GM18870 (cell line): ENCODE results near the gene TMEM222.

Experiments
- ATAC-seq: cut with Tn5 transposase; IDR thresholded peaks from one replicate; pipeline ENCODE4 v1.9.1; 2021; ENCODE audit warnings: moderate library complexity; ENCODE audit not compliant: unreplicated experiment

Gene TMEM222

DNA sequence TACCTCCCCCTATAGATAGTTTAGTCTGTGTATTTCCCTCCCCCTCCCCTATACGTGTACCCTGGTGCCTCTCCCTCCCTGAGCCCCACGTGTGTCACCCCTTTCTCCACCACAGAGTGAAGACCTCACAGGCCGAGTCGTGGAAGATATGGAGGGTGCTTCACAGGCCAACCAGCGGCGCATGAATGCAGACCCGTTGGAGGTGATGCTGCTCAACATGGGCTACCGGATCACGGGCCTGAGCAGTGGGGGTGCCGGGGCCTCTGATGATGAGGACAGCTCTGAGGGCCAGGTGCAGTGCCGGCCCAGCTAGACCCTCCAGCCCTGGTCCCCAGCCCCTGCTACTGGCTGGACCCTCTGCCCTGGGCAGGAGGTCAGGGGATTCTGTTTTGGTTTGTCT is 15.9 kb upstream of the TMEM222 start:
- ATAC-seq, result no peak

DNA sequence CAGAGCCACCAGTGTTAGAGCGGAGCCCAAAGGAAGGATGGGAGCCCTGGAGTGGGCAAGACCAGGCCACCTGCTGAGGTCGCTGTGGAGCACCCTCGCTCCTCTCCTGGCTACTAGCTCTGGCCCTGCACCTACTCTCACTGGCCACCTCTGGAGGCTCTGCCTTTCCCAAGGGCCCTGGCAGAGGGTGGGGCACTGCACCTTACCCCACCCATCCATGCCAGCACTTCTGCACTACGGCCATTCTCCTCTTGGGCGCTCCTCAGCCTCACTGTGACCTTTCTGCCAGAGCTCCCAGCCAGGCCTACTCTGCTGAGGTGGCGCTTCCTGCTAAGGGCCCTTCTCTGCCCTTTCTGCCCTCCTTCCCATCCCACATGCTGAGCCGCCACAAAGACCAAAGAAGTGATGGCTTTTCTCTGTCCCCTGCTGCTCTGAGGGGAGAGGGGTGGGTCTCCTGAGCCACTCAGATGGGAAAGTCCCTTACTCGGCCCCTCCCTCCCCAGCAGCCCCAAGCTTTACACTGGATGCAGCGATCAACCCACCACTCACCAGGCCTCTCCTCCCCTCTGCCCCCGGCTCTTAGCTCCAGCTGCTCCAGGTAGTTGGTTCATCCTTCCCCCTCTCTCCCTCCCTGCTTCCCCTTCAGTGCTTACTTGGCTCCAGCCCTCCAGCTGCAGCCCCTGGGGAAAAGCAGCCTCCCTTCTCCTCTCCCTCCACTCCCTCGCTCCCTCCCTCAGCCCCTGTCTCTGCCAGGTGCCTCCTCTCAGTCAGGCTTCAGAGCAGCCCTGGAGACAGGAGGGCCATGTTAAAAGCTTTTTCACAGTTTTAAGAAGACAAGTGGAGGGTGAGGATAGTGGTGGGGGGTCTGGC is 14.8 kb upstream of the TMEM222 start:
- ATAC-seq, result no peak

DNA sequence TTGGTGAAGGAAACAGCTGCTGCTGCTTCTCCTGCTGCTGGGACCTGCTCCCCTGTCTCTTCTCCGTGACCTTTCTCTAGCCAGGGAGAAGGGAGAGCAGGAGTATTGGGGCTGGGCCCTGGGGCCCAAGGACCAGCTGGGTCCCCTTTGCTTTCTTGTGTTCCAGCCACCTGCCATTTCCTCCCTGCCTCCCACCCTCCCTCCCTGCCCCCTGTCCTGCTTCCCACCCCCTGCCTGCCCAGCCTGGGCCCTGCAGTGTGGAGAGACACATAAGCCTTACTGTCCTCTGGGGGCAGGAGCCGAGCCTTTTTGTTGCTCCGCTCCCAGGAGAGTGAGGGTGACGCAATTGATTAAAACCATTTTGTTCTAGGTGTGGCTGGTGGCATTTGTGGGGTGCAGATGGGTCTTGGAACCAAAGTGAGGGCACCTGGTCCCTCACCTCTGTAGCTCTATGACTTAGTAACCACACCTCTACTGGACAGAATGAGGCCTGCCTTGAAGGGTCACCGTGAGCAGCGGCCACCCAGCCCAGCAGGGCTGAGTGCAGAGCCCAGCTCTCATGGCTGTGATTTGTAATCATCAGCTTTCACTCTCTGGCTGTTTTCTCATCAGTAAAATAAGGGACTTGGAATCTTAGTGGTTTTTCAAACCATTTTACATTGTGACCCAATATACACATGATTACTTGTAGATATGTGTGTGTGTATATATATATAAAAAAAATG is 13.9 kb upstream of the TMEM222 start:
- ATAC-seq, result no peak

DNA sequence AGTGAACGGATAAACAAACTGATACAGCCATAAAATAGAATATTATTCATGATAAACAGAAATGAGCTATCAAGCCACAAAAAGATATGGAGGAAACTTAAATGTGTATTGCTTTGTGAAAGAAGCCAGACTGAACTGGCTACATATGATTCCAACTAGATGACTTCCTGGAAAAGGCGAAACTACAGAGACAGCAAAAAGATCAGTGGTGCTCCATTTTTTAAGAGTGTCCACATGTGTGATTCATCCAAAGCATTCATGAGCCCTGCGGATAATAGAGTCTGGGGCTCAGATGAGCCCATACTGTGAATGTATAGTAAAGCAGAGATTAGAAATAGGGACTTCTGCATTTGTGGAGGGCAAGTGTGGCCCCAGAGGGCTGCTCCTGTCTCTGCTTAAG is 7.8 kb upstream of the TMEM222 start:
- no peak for ATAC-seq

DNA sequence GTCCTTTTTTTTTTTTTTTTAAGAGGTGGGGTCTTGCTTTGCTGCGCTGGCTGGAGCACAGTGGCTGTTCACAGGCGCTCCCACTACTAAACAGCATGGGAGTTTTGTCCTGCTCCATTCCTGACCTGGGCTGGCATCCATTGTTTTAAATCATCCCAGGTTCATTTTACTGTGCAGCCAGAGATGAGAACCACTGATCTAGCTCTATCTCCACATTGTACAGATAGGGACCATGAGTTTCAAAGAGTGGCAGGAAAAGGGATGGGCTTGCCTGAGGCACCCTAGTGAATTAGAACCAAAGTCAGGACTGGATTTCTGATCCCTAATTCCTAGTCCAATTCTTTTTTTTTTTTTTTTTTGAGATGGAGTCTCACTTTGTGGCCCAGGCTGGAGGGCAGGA is 7.2 kb upstream of the TMEM222 start:
- no peak for ATAC-seq

DNA sequence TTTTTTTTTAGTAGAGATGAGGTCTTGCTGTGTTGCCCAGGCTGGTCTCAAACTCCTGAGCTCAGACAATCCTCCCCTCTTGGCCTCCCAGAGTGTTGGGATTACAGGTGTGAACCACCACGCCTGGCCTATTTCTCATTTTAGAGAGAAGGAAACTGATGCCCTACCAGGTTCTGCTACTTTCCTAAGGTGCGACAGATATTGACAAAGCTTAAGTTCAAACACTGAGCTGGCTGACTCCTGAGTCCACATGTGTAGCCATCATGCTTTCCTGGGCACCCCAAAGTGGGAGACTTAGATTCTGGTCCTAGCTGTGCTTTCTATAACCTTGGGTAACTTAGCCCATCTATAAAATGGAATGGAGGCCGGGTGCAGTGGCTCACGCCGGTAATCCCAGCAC is 5.1 kb upstream of the TMEM222 start:
- ATAC-seq, result no peak

DNA sequence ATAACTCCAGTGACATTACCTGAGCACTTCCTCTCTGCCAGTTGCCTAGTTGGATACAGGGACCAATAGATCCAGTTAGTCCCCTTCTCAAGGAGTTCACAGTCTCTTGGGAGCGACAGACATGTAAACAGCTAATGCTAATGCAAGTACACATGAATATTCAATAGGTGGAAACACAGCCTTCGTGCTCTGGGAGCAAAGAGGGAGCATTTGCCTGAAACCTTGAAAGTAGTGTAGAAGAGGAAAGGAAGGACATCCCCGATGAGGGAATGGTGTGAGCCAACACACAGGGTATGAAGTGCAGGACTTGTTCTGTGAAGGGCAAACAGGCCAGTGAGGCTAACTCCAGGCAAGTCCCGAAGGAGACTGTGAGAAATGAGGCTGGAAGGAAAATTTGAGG is 3.8 kb upstream of the TMEM222 start:
- ATAC-seq, result no peak

DNA sequence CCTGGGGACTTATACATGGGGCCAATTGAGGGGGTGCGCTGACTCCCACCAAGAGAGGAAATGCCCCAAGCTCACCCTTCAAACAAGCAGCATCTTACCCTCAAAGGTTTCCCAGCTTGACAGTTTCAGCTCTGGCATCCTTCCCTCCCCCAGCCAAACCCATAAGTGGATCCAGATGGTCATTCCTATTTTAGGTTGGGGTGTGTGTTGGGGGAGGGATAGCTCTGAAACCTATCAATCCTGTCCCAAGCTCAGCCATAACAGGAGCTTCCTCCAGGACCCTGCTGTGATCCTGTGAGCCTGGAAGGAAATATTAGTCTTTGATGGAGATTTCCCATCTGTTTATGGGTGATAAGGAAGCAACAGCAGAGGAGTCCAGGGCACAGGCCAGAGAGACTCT is 3.4 kb upstream of the TMEM222 start:
- no peak for ATAC-seq

DNA sequence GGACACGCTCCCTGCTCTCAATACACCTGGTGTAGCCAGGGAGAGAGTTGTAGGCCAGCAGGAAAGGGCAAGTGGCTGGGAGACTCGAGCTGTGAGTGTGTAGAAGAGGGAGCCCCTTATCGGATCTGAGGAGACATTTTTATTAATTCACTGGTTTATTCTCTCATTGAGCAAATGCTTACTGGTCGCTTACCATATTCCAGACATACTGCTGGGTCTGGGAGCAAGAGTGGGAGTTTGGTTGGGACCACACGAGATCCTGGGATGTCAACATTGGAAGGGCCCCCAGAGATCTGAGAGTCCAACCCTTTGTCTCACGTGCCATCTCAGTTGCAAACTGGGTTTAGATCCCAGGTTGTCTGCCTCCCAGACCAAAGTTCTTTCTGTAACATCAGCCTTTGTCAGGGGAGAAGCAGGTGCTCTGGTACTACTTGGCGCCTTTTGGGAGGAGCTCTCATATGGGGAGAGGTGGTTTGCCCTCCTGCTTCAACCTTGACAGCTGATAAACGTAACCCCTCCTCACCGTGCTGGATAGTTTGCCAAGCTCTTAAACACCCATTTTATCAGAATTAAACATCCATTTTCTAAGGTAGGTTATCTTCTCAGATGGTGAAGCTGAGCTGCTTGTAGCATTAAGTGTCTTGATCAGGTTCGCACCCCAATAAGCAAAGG is 742 bp downstream of the TMEM222 start:
- ATAC-seq, result no peak

DNA sequence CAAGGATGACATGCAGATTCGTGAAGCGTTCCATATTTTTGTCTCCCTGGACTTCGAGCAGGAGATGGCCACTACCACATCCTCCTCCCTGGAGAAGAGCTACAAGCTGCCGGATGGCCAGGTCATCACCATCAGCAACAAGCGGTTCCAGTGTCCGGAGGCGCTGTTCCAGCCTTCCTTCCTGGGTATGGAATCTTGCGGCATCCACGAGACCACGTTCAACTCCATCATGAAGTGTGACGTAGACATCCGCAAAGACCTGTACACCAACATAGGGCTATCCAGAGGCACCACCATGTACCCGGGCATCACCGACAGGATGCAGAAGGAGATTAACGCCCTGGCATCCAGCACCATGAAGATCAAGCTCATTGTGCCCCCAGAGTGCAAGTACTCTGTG is 3.3 kb downstream of the TMEM222 start:
- ATAC-seq, result no peak

DNA sequence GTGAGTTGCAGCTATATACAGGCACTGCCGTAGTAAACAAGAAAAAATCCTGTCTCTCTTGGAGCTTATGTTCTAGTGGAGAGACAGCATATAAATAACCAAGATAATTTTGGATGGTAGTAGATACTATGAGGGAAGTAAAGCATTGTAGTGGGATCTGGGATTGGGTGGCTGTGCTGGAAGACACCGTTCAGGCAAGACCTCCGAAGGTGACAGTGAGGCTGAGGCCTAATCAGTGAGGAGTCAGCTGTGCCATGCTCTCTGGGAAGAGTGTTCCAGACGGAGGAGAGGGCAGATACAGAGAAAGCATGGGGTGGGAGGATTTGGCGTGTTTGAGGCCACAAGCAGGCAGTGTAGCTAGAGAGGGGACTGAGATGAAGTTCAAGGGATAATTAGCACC is 6.0 kb downstream of the TMEM222 start:
- no peak for ATAC-seq

DNA sequence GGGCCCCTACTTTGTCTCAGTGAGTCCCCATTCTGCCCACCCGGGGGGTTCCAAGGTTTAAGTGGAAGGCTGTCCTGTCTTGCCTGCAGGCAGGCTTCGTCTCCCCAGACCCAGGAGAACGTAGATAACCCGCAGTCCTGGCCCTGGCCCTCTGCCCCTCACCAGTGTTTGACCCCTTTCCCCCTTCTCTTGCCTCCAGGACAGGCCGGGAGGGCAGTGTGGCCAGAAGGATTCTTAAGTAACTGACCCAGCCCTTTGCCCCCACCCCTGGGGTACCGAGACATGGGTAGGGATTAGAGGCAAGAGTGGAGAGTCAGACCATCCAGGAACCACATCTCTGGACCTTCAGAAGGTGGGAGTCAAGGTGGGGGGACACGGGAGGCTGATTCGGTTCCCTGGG is 8.8 kb downstream of the TMEM222 start:
- no peak for ATAC-seq

DNA sequence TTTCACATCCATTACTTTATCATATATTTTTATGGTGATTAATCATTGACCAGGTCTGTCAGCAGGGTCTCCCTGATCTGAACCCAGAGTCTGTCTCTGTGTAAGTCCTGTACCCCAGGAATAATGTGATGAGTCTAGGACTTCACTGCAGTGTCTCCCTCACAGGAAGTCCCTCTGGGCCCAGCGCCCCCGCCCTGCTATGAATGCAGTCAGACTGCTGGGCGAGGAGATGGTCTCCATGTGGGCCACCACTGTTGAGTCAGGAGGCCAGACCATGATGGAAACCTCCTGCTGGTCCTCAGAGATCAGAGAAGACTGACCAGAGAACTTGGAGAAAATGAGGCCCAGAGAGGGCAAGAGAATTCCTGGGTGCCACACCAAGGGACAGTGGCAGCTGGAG is 9.5 kb downstream of the TMEM222 start:
- no peak for ATAC-seq

DNA sequence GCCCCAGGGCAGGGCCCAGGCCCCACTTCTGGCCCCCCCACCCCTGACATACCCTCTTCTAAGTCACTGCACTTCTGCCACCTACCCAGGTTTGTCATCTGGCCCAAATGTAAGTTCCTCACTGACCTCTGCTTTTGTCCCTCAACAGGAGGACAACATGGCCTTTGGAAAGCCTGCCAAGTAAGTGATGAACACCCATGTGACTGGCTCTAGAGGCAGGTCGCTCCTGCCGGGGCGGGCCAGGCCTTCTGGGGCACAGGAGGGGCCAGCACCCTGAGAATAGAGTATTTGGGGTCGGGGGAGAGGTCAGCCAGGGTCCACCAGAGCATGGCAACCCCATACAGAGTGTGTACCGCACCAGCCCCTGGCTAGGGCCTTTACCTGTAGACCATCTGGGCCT is 10.0 kb downstream of the TMEM222 start:
- ATAC-seq, result no peak

DNA sequence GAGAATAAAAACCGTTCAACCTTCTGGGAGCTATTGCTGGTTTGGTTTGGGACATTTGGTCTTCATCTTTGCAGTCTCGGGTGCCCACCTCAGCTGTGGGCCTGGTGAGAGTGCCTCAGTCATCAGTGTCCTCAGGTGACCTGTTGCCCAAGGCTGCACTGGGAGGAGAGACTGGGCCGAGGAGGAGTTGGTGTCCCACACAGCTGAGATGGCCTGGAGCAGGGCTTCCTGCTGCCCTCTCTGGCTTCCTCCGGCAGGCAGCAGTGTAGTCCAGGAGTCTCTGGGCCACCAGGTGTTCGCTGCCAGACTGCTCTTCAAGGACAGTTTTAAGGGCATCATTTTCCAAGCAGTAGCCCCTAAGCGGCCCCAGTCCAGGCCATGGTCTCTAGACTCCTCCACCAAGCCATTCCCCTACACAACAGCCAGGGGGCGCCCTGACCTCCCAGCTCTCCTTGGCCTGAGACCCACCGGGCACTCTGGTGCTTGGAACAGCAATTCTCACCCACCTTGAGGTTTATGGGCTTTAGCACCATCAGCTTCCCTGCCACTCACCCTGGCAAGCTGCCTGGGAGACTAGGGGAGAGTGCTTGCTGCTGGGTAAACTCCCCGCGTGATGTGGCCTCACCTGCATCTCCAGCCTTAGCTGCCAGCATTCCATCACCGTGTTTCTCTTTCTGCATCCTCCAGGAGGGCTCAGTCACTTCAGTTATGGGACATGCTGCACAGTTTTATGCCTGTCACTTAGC is 10.7 kb downstream of the TMEM222 start:
- no peak for ATAC-seq

DNA sequence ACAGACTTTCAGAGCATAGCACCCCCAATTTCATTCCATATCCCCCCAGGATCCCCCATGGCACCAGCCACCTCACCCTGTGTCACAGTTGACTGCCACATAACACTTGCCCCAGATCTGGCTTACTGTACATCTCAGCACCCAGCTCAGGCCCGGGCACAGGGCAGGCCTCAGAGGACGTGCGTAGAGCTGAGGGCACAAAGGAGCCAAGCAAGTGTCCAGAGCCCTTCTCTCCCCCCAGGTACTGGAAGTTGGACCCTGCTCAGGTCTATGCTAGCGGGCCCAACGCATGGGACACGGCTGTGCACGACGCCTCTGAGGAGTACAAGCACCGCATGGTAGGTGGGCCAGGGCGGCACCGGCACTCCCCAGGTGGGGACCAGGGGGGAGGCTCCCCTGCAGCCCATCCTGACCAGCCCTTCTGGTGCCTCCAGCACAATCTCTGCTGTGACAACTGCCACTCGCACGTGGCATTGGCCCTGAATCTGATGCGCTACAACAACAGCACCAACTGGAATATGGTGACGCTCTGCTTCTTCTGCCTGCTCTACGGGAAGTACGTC is 11.8 kb downstream of the TMEM222 start:
- ATAC-seq, result no peak

DNA sequence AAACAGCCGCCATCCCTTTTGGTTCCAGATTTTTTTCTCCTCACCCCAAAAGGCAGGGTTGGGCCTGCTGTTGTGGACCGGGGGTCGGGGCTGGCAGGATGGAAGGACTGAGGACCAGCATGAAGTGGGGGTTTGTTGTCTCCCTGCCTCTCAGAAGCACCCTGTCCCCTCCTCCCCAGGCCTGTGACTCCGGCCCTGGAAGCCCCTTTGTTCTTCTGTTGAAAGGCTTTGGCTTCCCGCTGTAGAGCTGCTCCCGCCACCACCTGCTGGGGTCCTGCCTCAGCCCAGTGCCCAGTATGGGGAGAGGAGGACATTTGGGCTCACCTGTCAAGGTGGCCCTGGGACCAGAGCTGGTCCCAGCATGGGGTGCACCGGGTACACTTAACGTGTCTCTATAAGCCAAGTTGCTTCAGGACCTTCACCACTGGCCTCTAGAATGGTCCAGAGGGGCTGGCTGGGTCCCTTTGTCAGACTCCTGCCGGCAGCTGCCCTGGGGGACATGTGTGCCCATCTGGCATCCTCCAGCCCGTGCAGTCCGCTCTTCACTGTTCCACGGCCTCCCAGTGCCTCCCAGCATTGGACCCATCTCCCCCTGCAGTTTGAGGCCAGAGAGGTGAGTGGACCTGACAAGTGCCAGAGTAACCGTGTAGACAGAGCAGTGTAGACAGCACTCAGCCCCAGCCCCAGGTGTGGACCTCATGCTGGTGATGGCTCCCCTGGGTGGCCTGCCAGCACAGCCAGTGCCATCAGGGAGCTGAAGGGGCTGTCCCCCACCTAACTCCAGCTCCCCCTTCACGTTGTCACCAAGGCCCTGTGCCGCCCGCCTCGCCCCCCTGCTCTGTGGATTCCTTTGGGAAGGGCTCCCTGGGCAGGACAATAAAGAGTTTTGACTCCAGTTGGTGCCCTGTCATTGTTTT is 13.8 kb downstream of the TMEM222 start:
- no peak for ATAC-seq

DNA sequence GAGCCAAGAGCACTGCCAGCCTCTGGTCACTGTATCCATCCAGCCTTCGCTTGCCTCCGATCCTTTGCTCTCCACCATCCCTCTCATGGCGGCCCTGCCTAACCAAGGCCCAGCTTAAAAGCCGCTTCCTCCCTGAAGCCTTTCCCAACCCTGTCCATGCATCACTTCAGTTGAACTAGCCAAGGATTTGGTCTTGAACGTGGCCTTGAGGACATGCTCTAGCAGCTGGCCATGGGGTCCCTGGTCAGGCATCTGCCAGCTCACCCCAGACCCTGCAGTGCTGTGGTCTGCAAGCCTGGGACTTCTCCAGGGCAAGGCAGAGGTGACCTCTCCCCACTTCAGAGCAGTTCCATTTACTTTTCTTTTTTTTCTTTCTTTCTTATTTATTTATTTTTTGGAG is 14.8 kb downstream of the TMEM222 start:
- ATAC-seq, result no peak

DNA sequence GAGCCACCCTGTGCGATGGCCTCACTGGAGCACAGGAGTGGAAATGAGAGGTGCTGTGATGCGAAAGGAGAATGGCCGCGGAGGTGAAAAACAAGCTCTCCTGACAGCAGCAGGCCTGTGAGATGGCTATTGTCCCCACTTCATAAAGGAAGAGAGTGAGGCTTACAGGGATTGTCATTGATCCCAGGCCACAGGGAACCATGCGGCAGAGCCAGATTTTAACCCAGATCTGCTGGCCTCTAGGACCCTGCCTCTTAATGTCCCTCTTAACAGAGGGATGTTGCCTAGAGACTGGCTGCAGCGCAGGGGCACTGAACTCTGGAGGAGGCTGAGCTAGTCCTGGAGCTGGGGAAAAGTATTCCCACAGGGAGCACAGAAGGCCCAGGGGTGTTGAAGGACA is 16.8 kb downstream of the TMEM222 start:
- ATAC-seq, result no peak

DNA sequence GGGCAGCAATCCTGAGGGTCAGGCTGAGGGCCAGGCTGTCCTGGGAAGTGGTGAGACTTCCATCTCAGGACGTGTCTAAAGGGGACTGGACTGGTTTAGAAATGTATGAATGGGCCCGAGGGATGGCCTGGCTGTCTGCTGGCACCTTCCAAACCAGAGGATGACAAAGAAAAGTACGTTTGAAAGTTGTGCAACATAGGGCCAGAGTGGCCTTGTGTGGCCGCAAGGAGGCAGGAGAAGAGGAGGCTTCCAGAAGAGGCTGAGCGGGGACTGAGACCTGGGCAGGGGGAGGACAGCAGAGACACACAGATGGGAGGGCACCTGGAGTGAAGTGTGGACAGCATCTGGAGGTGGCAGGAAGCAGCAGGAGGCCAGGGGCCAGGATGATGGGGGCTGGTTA is 17.2 kb downstream of the TMEM222 start:
- ATAC-seq, result no peak
